22Rv1 (cell line): Measurements from ENCODE around the gene NCAN.

ENCODE experiments used
- H3K27ac ChIP-seq: fragments of 450-650 bp; 2 replicates; pipeline ENCODE4 v1.5.1; 2017
- CTCF ChIP-seq: fragments of 450-650 bp; IDR thresholded peaks from 2 replicates; pipeline ENCODE4 v1.5.1; 2017; ENCODE audit warnings: mild to moderate bottlenecking
- ZFX ChIP-seq: fragments of 450-650 bp; IDR thresholded peaks from 2 replicates; pipeline ENCODE4 v1.6.1; 2017; ENCODE audit warnings: antibody characterized with exemption, borderline replicate concordance

Gene NCAN

GRCh38 chr19:19263886-19264487, 52.2 kb downstream of the NCAN start:
- H3K27ac ChIP-seq, result no peak overlapping the region
- TF ChIP-seq ZFX, result no peak

- TF ChIP-seq CTCF (no peak), ZFX (no peak)
- H3K27ac ChIP-seq, result no peak overlapping the region
Measured at GRCh38 chr19:19267305-19267704, 55.5 kb downstream of the NCAN start.

- no peak for TF ChIP-seq CTCF
- TF ChIP-seq ZFX, result no peak
Measured at GRCh38 chr19:19268453-19269385, 57.0 kb downstream of the NCAN start.

GRCh38 chr19:19269952-19270694, 58.4 kb downstream of the NCAN start:
- TF ChIP-seq ZFX, result no peak
- TF ChIP-seq CTCF, result no peak
- H3K27ac ChIP-seq, result no peak overlapping the region

More at GRCh38 chr19:19268453-19269385, 57.0 kb downstream of the NCAN start:
- H3K27ac ChIP-seq, result no peak overlapping the region

GRCh38 chr19:19270749-19271571, 59.2 kb downstream of the NCAN start:
- no peak for TF ChIP-seq CTCF
- no peak for TF ChIP-seq ZFX
- H3K27ac ChIP-seq, result no peak overlapping the region

GRCh38 chr19:19271828-19272599, 60.3 kb downstream of the NCAN start:
- TF ChIP-seq ZFX, result no peak
- TF ChIP-seq CTCF, result no peak
- no peak overlapping the region for H3K27ac ChIP-seq

- H3K27ac ChIP-seq, result no peak overlapping the region
- TF ChIP-seq ZFX (no peak), CTCF (no peak)
Measured at GRCh38 chr19:19274146-19274545, 62.4 kb downstream of the NCAN start.
